A673 (cell line): ENCODE data around the gene BRWD1. TPM values are rescaled to one million over a fixed set of nuclear protein-coding genes. Genes with fewer than 3 reads are reported as not detected.

Source experiments
- BruUV-seq: library from RNA; stranded (reverse); fragments of 400-500 nt; replicated peaks from 2 replicates; lab custom pipeline; 2021; lab: Mats Ljungman, UMichigan
- CTCF ChIA-PET: fragments of 300-600 bp; sonication (Branson Sonifier 250); formaldehyde crosslinking; loops from one replicate; lab custom pipeline; 2022; ENCODE audit warnings: antibody characterized with exemption; lab: Charles Lee
- POLR2A ChIA-PET: fragments of 300-600 bp; sonication (Branson Sonifier 250); formaldehyde crosslinking; loops from one replicate; lab custom pipeline; 2022; ENCODE audit warnings: antibody characterized with exemption; ENCODE audit not compliant: low non-redundant PET; lab: Charles Lee
- DNase-seq: peaks from one replicate; pipeline ENCODE4 v3.0.0-alpha.2; 2015; ENCODE audit warnings: low spot score
- H3K27ac ChIP-seq: fragments of 200-600 bp; sonication (generic); 2 replicates; pipeline ENCODE4 v1.5.1; 2016; ENCODE audit warnings: mixed run types, low read depth, mild to moderate bottlenecking, mixed read lengths, antibody characterized with exemption, low read length; ENCODE audit not compliant: poor library complexity, severe bottlenecking
- H3K27me3 ChIP-seq: fragments of 200-600 bp; sonication (generic); replicated peaks from 2 replicates; pipeline ENCODE4 v1.6.1; 2017; ENCODE audit warnings: mixed run types, low read depth, mild to moderate bottlenecking, mixed read lengths, antibody characterized with exemption, low read length; ENCODE audit not compliant: insufficient read depth, poor library complexity
- H3K36me3 ChIP-seq: fragments of 200-600 bp; sonication (generic); 2 replicates; pipeline ENCODE4 v1.6.1; 2016; ENCODE audit warnings: mixed run types, mild to moderate bottlenecking, mixed read lengths, antibody characterized with exemption, low read length; ENCODE audit not compliant: insufficient read depth, poor library complexity, severe bottlenecking
- H3K4me1 ChIP-seq: fragments of 200-600 bp; sonication (generic); 2 replicates; pipeline ENCODE4 v1.6.1; 2017; ENCODE audit warnings: mixed run types, mild to moderate bottlenecking, mixed read lengths, antibody characterized with exemption, low read length; ENCODE audit not compliant: insufficient read depth, poor library complexity, severe bottlenecking
- H3K4me3 ChIP-seq: fragments of 200-600 bp; sonication (generic); 2 replicates; pipeline ENCODE4 v1.5.1; 2016; ENCODE audit warnings: low read depth, mixed run types, mild to moderate bottlenecking, mixed read lengths, low read length; ENCODE audit not compliant: poor library complexity, severe bottlenecking
- H3K9me3 ChIP-seq: fragments of 200-600 bp; sonication (generic); 2 replicates; pipeline ENCODE4 v1.6.1; 2016; ENCODE audit warnings: mixed run types, low read depth, mild to moderate bottlenecking, mixed read lengths, antibody characterized with exemption, low read length; ENCODE audit not compliant: poor library complexity, severe bottlenecking
- CTCF ChIP-seq: fragments of 300-800, 200-600 bp; sonication (generic); conservative IDR thresholded peaks from 2 replicates; pipeline ENCODE4 v1.5.1; 2017; ENCODE audit warnings: low read depth, mild to moderate bottlenecking, antibody characterized with exemption, low read length, moderate library complexity, mixed read lengths
- EZH2 ChIP-seq: fragments of 200-600 bp; sonication (generic); IDR thresholded peaks from 2 replicates; pipeline ENCODE4 v1.6.1; 2017; ENCODE audit warnings: borderline replicate concordance, low read depth, mild to moderate bottlenecking, mixed read lengths, antibody characterized with exemption, low read length; ENCODE audit not compliant: poor library complexity, severe bottlenecking
- intact Hi-C: fragments of 100-400 bp; cut with micrococcal nuclease; formaldehyde crosslinking; loops from one replicate; pipeline ENCODE4 v1.10.0; 2022; ENCODE audit not compliant: unreplicated experiment
- total RNA-seq: library from RNA; stranded (reverse); gene quantifications from 2 replicates; pipeline ENCODE4 v1.2.3, GENCODE V29; 2021

Gene BRWD1
- total RNA-seq, 1 experiment from 2014 or later: 27.6 TPM

GRCh38 chr21:39176271-39176709 lies 137.1 kb downstream of the BRWD1 start:
- no peak overlapping the region for H3K4me3 ChIP-seq
- H3K4me1 ChIP-seq: no peaks in the 10 kb centered on the region
- H3K36me3 ChIP-seq: peaks cover 25% of the 10 kb centered on the region
- H3K27ac ChIP-seq: no peak overlapping the region
- no peaks in the 10 kb centered on the region for H3K27me3 ChIP-seq
- intact Hi-C loops: no loop called here
- ChIA-PET POLR2A (no interaction called here), CTCF (no interaction called here)
- no TSS peak for BruUV-seq
- TF ChIP-seq EZH2: no peak
- no peak for TF ChIP-seq CTCF
- H3K9me3 ChIP-seq: no peaks in the 10 kb centered on the region
- DNase-seq: no peak

- ChIA-PET CTCF (no interaction called here), POLR2A (no interaction called here)
- no peak for DNase-seq
- Histone ChIP-seq H3K36me3 (peaks cover 25% of the 10 kb centered on the region), H3K4me1 (no peaks in the 10 kb centered on the region), H3K27me3 (no peaks in the 10 kb centered on the region), H3K27ac (no peak overlapping the region), H3K4me3 (no peak overlapping the region), H3K9me3 (no peaks in the 10 kb centered on the region)
- no TSS peak for BruUV-seq
- TF ChIP-seq CTCF: no peak
- TF ChIP-seq EZH2: no peak
- intact Hi-C loops: no loop called here
These were observed 137.8 kb downstream of the BRWD1 start for GRCh38 chr21:39175665-39176064.

GRCh38 chr21:39175154-39175553 lies 138.3 kb downstream of the BRWD1 start:
- no TSS peak for BruUV-seq
- ChIA-PET CTCF (no interaction called here), POLR2A (no interaction called here)
- peak; percentile 40 for DNase-seq
- no peak overlapping the region for H3K4me3 ChIP-seq
- H3K27ac ChIP-seq: no peak overlapping the region
- peaks cover 25% of the 10 kb centered on the region for H3K36me3 ChIP-seq
- H3K9me3 ChIP-seq: no peaks in the 10 kb centered on the region
- no peaks in the 10 kb centered on the region for H3K4me1 ChIP-seq
- intact Hi-C loops: no loop called here
- H3K27me3 ChIP-seq: no peaks in the 10 kb centered on the region
- no peak for TF ChIP-seq EZH2
- TF ChIP-seq CTCF: peak; percentile 53
